HG03432 (cell line): ENCODE results near the gene ATP6V0A4.

Experiments used
- ATAC-seq: cut with Tn5 transposase; IDR thresholded peaks from one replicate; pipeline ENCODE4 v1.9.1; 2021; ENCODE audit warnings: mild to moderate bottlenecking, moderate library complexity; ENCODE audit not compliant: unreplicated experiment

Gene ATP6V0A4

DNA sequence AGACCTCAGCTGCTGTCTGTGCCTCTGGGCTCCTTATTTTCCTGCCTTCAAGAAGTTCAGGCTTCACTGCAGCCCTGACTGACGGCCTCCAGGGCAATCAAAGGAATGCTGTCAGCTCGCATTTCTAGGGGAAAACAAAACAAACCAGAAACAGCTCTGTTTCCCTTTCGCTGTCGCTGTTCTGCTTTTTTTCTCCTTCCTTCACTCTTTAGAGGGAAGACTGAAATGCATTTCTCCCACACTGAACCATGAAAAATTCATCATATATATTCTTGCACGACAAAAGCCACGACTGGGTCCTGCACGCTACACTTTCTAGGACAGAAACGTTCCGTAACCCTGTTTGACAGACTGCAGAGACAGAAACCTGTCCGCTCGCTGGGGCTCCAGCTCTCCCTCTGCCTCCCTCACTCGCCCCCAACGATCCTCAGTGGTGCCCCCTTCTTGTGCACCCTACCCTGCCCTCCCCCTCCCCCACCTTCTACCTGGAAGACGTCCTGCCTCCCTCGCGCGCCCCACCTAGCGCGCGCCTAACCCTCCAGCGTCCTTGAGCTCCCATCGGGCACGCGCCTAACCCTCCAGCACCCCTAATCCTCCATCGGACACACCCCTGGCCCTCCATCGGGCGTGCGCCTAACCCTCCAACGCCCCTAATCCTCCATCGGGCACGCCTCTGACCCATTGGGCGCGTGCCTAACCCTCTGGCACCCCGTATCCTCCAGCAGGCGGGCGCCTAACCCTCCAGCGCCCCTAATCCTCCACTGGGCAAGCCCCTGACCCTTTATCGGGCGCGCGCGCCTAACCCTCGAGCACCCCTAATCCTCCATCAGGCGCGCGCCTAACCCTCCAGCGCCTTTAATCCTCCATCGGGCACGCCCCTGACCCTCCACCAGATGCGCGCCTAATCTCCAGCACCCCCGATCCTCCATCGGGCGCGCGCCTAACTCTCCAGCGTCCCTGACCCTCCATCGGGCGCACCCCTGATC lies 134.0 kb downstream of the ATP6V0A4 start:
- ATAC-seq = no peak

DNA sequence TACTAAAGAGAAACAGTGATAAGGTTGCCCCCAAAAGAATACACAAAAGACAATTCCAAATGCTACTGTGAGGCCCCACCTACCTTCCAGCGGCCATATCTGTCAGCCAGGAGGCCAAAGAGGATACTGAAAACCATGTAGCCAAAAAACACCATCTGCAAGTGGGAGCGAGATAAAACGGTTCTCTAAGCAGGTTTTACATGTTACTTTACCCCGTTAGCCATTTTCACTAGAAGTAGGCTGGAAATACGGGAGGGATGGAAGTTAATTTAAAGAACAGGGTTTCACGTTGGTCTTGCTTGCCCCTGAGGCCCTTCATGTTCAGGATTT lies 135.0 kb downstream of the ATP6V0A4 start:
- ATAC-seq = no peak

DNA sequence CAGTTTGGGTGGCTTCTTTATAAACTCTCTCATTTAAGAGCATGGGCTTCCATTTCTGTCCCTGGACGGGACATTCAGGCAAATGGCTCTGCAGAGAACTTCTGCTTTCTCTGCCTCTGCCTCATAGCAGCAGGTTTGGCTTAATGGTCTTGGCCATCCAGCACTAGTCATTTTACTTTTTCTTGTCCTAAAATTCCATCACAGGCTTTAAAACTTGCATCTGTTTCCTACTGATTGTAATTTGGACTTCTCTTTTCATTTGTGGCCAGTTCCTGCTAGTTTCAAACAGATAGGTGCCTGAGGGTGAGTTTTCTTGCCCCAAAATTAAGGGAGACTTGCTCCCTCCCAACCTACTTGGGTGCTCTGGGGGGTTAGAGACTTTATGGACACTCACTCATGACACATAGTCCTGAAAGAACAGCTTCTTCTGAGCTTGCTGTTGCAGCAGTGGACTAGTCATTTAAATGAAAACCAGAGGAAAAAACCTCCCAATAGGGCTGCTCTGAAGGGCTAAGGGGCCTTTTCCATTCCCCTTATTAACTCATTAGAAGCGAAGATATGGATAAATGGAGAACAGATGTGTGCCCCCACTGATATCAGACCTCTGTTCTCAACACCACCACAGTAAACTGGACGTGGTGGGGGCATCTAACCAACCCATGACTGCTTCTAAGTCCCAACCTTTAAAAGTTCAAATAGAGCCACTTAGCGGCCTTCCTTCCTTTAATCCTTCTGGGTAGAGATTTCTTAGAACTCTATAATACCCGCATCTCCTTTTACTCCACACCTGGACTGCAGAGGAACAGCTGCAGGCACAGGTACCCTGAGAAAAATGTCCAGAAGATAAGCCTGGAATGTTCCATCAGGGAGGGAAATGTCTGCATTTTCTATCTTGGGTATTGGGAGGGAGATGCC lies 135.7 kb downstream of the ATP6V0A4 start:
- ATAC-seq = no peak

DNA sequence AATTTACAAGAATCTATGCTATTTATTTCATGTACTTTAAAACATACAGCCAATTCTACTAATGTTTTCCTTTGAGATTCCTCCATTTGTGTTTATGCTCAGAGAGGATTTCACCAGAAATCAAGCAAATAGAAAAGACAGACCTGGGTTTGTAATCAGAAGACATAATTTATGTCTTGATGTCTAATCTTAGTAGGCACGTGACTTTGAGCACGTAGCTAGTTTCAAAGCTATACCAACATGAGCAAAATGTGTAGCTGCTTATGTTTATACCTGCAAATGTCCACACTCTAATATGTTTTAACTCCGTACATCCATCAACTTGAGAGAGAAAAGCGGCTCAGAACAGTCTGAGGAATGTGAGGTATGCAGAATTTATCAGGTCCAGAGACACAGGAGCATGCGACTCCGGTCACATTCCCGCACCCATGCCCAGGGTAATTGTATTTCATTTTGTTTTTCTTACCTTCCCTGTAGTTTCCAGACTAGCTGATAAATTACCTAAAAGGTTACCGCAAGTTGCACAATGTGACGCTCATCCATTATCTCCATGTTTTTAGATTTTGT lies 136.8 kb downstream of the ATP6V0A4 start:
- ATAC-seq = no peak

DNA sequence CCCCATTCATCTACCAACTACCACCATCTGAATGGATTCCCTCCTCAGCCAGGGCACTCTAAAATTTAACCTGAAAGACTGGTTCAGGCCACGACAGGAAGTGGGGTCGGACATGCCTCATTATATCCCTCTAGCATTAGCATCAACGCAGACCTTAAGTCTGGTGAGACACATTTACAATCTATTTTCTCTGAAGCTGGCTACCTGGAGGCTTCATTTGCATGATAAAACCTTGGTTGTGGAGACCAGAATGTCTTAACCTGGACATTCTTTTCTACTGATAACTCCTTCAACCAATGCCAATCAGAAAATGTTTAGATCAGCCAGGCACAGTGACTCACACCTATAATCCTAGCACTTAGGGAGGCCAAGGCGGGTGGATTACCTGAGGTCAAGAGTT lies 139.1 kb downstream of the ATP6V0A4 start:
- no peak for ATAC-seq

DNA sequence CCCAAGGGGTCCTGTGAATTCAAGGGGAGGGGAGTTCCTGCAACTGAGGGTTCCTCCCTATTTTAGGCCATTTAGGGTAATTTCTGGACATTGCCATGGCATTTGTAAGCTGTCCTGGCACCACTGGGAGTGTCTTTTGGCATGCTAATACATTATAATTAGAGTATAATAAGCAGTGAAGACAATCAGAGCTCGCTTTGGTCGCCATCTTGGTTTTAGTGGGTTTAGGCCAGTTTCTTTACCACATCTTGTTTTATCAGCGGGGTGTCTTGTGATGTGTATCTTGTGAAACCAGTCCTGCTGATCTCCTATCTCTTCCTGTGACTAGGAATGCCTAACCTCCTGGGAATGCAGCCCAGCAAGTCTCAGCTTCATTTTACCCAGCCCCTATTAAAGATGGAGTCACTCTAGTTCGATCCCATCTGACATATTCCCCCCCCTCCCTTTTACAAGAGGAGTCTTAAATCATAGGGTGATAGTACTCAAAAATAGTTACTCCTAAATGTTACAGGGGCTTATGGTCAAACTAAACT lies 140.1 kb downstream of the ATP6V0A4 start:
- no peak for ATAC-seq

DNA sequence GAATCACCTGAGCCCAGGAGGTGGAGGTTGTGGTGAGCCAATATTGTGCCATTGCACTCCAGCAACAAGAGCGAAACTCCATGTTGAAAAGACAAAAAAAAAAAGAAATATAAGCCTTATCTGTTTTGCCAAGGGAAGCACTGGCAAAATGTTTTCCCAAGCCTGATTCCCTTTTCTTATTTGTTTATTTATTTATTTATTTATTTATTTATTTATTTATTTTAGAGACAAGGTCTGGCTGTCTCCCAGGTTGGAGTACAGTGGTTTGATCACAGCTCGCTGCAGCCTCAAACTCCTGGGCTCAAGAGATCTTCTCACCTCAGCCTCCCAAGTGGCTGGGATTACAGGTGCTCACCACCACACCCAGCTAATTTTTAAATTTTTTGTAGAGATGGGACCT lies 141.0 kb downstream of the ATP6V0A4 start:
- no peak for ATAC-seq
